H54 (cell line): ENCODE measurements around the gene ESYT1.

Experiments
- DNase-seq: peaks from one replicate; pipeline ENCODE4 v3.0.0; 2011; ENCODE audit warnings: low spot score, mixed read lengths; ENCODE audit not compliant: insufficient read length
- FAIRE-seq: peaks from 3 replicates; lab custom pipeline; 2011; peaks lifted over from hg19 to GRCh38; lab: Jason Lieb, UNC
- POLR2A ChIP-seq: IDR thresholded peaks from 2 replicates; pipeline ENCODE4 v1.6.1; 2011; ENCODE audit warnings: low read depth, mild to moderate bottlenecking, low read length

Gene ESYT1

GRCh38 chr12:56117778-56118687, 10.0 kb upstream of the ESYT1 start, which contains the start of gene ZC3H10:
Gene ZC3H10, plus strand, starts transcription at chr12:56118266. Its CDS starts 2,297 bp downstream, at chr12:56120563.
- FAIRE-seq (peak; percentile 96), DNase-seq (peak; percentile 76)
- peak; percentile 97 for TF ChIP-seq POLR2A

GRCh38 chr12:56118688-56119357, 9.2 kb upstream of the ESYT1 start:
- TF ChIP-seq POLR2A = no peak
- DNase-seq (no peak), FAIRE-seq (no peak)

GRCh38 chr12:56119361-56119796, 8.7 kb upstream of the ESYT1 start:
- DNase-seq = peak; percentile 61
- FAIRE-seq = no peak
- no peak for TF ChIP-seq POLR2A

GRCh38 chr12:56120158-56120846, 7.8 kb upstream of the ESYT1 start:
- no peak for TF ChIP-seq POLR2A
- FAIRE-seq = no peak
- no peak for DNase-seq

- FAIRE-seq (no peak), DNase-seq (no peak)
- TF ChIP-seq POLR2A = no peak
Observed at GRCh38 chr12:56121204-56121870, 6.7 kb upstream of the ESYT1 start.

DNA sequence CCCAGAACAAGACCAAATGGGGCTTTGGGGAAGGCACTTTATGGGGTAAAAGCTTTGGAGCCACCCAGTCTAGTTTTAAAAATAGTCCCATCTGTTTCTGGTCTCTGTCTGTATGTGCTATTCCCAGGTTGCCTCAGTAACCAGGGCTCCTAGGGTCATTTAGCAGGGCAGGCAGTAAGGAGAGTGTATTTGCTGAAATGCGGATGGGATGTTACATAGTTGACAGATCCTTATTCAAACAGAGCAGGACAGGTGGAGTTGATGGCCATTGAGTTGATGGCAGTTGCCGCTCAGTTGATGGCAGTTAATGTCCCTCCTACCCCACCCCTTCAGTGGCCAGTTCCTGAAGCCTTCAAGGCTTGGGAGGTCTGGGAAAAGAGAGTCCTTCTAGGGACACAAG, 5.4 kb upstream of the ESYT1 start:
- DNase-seq (no peak), FAIRE-seq (no peak)
- TF ChIP-seq POLR2A = no peak

GRCh38 chr12:56124133-56124532, 3.9 kb upstream of the ESYT1 start:
- no peak for TF ChIP-seq POLR2A
- no peak for FAIRE-seq
- DNase-seq = no peak

- no peak for TF ChIP-seq POLR2A
- DNase-seq (no peak), FAIRE-seq (no peak)
Observed at GRCh38 chr12:56126732-56127239, 1.3 kb upstream of the ESYT1 start.

- no peak for FAIRE-seq
- DNase-seq = no peak
- TF ChIP-seq POLR2A = no peak
Observed at GRCh38 chr12:56127485-56127887, 581 bp upstream of the ESYT1 start.

DNA sequence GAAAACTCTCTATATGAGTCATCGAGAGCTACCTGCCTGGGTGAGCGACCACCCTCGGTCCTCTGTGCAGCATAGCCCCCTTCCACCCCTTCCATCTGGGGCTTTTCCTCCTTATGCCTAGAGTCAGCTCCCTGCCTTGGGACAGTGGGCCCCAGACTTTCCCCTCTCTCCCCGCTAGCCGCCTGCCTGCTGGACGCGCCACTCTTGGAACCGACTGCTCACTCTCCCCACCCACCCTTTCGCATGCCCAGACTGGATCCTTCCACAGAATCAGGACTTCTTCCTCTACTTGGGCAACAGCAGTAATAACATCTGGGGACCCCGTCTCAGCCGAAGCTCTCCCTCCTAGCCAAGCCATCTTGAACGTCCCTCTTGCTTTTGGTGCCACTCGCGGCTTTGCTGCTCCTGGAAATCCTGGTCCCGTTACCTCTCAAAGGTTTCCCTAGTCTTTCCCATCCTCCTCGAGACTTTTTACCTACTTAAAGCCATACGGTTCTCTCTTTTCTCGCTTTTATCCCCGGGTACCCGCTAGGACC, 671 bp downstream of the ESYT1 start:
- TF ChIP-seq POLR2A = no peak
- no peak for FAIRE-seq
- no peak for DNase-seq

- no peak for FAIRE-seq
- no peak for DNase-seq
- peak; percentile 66 for TF ChIP-seq POLR2A
Observed at GRCh38 chr12:56129206-56129941, 1.3 kb downstream of the ESYT1 start.

DNA sequence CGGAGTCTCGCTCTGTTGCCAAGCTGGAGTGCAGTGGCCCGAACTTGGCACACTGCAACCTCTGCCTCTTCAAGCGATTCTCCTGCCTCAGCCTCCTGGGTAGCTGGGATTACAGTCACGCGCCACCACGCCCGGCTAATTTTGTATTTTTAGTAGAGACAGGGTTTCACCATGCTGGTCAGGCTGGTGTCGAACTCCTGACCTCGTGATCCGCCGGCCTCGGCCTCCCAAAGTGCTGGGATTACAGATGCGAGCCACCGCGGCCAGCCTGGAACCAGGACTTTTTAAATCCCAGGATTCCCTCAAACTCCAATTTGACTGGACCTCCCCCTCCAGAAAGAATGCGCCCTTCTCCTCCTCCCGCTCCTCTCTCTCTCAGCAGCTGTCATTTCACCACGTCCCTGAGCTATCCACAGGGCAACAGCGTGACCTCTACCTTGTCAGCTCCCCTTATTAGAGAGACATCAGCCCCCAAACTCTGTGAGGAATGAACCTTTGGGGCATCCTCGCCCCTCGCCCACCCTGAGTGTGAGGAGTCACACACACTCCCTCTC, 2.0 kb downstream of the ESYT1 start:
- TF ChIP-seq POLR2A = no peak
- no peak for FAIRE-seq
- no peak for DNase-seq
